Neutrophil (primary cell): ENCODE results near the gene CCDC80.

ENCODE experiments used
- H3K27ac ChIP-seq: fragments of 200-600 bp; sonication (generic); 2 replicates; pipeline ENCODE4 v1.5.1; 2016; ENCODE audit warnings: mild to moderate bottlenecking, moderate library complexity
- H3K27me3 ChIP-seq: fragments of 200-600 bp; sonication (generic); 2 replicates; pipeline ENCODE4 v1.6.0; 2016; ENCODE audit warnings: mild to moderate bottlenecking
- H3K36me3 ChIP-seq: fragments of 200-600 bp; sonication (generic); 2 replicates; pipeline ENCODE4 v1.5.1; 2017
- H3K4me1 ChIP-seq, 2 experiments: fragments of 200-600 bp in 1 of 2; sonication (generic) in 1 of 2; 1 replicate in 1 of 2; 2 replicates in 1 of 2; pipeline versions ENCODE4 v1.5.1 to v1.6.1; 2013 to 2016; ENCODE audit warnings: low read depth in 1 of 2, low read length in 1 of 2, mild to moderate bottlenecking in 1 of 2, moderate library complexity in 1 of 2; ENCODE audit not compliant: control insufficient read depth in 1 of 2, insufficient read depth in 1 of 2
- H3K4me3 ChIP-seq, 2 experiments: fragments of 200-600 bp in 1 of 2; sonication (generic) in 1 of 2; 1 replicate in 1 of 2; 2 replicates in 1 of 2; pipeline ENCODE4 v1.5.1; 2013 to 2016; ENCODE audit warnings: low read depth in 1 of 2, low read length in 1 of 2, mild to moderate bottlenecking in 1 of 2, moderate library complexity in 1 of 2
- H3K9me3 ChIP-seq: fragments of 200-600 bp; sonication (generic); 2 replicates; pipeline ENCODE4 v1.5.1; 2016
- CTCF ChIP-seq: fragments of 200-600 bp; sonication (generic); IDR thresholded peaks from 2 replicates; pipeline ENCODE4 v1.5.1; 2016; ENCODE audit warnings: antibody characterized with exemption

Gene CCDC80

DNA sequence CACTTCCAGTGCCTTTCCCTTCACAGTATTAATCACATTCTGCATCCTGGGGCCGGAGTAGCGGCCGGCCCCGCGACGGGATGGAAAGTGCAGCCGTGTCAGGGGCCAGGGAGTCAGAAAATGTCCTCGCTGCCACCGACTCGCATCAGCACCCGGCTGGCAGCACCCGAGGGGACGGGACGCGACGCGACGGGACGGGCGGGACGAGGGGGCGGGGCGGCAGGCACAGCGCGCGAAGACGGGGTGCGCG, 79.5 kb downstream of the CCDC80 start:
- peaks cover 59 to 62% of the 10 kb centered on the region in 2 experiments for H3K4me1 ChIP-seq
- no peak for TF ChIP-seq CTCF

DNA sequence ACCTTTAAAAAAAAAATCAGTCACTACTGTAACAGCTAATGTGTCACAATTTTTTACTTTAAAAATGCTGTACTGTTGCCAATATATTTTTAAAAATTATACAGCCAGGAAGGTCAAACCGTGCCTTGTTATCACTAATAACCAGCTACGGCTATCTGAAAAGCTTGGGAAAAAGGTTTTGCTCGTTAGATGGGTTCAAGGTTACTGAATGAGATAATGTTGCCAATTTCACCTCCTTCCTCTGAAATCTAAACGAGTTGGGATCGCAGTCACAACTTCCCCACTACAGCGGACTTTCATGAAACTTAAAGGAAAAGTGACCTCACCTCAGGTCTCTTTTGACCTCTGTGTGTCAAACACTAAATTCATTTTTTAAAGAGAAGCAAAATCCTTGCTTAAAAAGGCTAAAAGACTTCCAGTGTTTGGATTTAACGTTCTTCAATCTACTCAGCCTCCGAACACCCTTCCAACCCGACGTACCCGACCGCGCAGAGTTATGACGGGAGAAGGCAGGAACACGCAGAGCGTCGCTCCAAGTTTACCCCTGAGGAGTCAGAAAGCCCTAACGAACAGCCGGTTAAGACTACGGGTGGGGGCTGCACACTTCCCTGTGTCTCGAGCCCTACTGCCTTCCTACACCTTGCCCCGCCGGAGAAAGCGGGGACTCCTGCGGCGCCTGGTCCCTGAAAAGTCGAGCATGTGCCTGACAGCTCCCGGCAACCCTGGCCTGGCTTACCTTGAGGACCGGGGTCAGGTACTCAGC, 80.0 kb downstream of the CCDC80 start:
- Histone ChIP-seq H3K36me3 (no peaks in the 10 kb centered on the region), H3K27me3 (no peaks in the 10 kb centered on the region), H3K4me3 (peak overlapping the region; percentile 88 to 99), H3K4me1 (peaks cover 63 to 65% of the 10 kb centered on the region in 2 experiments), H3K9me3 (no peaks in the 10 kb centered on the region), H3K27ac (peak overlapping the region; percentile 93)
- no peak for TF ChIP-seq CTCF

More for the DNA sequence above, 79.5 kb downstream of the CCDC80 start:
- Histone ChIP-seq H3K4me3 (peak overlapping the region; percentile 88 to 99), H3K27me3 (no peaks in the 10 kb centered on the region), H3K36me3 (no peaks in the 10 kb centered on the region), H3K27ac (peak overlapping the region; percentile 93), H3K9me3 (no peaks in the 10 kb centered on the region)

- peaks cover 69 to 71% of the 10 kb centered on the region in 2 experiments for H3K4me1 ChIP-seq
- H3K27ac ChIP-seq: peak overlapping the region; percentile 93
- no peaks in the 10 kb centered on the region for H3K36me3 ChIP-seq
- TF ChIP-seq CTCF: no peak
- H3K9me3 ChIP-seq: no peaks in the 10 kb centered on the region
- peak overlapping the region; percentile 88 to 99 for H3K4me3 ChIP-seq
- H3K27me3 ChIP-seq: no peaks in the 10 kb centered on the region
Observed at GRCh38 chr3:112560307-112560706, 80.6 kb downstream of the CCDC80 start.

DNA sequence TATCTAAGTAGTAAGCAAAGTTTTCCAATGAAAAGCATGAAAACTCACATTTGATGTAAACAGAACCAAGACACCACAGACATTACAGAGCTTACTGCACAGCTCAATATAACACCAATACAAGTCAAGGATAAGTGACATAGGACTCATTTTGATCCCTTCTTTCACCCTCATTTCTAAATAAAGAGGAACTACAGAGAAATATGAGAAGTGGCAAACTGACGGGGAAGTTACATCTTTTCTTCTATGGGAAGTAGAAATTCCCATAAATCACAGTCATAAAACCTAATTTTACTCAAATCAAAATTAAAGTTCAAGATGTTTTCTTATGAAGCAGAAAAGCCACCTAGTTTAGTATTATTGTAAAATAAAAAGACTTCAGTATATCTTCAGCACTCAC, 83.0 kb downstream of the CCDC80 start:
- H3K9me3 ChIP-seq: no peaks in the 10 kb centered on the region
- H3K27ac ChIP-seq: peak overlapping the region; percentile 93
- H3K4me1 ChIP-seq: peaks cover 78 to 79% of the 10 kb centered on the region in 2 experiments
- no peaks in the 10 kb centered on the region for H3K27me3 ChIP-seq
- no peaks in the 10 kb centered on the region for H3K36me3 ChIP-seq
- peak overlapping the region; percentile 37 to 38 for H3K4me3 ChIP-seq
- TF ChIP-seq CTCF: no peak

- Histone ChIP-seq H3K27me3 (no peaks in the 10 kb centered on the region), H3K4me1 (peaks cover 70 to 75% of the 10 kb centered on the region in 2 experiments), H3K36me3 (no peaks in the 10 kb centered on the region), H3K9me3 (no peaks in the 10 kb centered on the region), H3K4me3 (peak overlapping the region; percentile 35 to 37), H3K27ac (peak overlapping the region; percentile 60)
- TF ChIP-seq CTCF: no peak
Observed at GRCh38 chr3:112555535-112556170, 85.3 kb downstream of the CCDC80 start.
